ENCODE results near the gene TOR1B.

Gene TOR1B

DNA sequence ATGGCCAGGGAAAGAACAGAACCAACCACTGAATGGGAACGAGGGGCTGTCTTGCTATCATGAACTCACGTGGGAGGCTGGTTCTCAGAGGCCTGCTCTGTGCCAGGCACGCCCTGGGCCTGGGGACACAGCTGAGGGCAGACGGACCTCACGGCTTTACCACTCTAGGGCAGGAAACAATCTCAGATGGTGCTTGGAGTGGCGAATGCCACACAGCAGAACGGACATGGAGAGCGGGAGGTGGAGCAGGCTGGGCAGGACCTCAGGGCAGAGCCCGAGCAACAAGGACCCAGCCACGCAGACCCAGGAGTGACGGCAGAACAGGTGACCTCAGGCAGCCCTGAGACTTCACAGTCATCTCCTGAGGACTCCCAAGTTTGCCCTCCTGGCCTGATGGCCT lies 12.3 kb downstream of the TOR1B start:
- DNase-seq: no peak

DNA sequence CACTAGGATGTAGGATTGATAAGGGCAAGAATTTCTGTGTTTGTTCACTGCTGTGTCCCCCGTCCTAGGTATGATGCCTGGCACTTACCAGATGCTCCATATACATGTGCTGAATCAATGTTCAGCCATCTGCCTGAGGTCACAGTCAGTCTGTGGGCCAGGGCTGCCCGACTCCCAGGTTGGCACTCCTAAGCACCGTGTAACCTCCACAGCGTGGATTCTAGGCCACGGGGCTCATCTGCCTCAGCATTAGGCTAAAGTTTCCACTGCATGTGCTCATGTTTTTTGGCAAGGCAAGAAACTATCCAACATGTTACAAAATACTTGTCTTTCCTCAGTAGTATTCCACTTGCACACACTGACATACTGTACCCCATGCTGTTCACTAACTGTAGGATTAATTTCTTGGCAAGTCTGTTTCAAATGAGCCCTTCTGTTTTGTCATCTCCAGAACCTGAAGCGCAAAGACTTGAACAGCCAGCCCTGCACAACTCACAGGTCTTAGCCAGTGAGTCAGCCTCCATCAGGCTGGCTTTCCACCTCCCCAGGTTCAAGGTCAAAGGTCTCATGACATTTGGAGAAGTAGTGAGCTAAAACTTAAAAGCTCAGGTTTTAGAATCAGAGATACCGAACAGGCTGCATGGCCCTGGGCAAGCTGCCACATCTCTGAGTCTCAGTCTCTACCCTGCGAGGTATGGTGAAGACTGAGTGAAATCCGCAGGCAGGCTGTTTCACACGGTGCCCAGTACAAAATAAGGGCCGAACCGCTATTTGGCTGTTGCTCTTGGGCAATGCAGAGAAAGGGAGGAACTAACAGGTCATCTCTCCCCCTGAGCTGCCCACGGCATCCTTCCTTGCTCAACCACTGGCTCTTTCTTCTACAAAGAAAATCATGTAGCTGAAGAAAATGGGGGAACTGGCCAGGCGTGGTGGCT lies 13.8 kb downstream of the TOR1B start:
- no peak for DNase-seq

DNA sequence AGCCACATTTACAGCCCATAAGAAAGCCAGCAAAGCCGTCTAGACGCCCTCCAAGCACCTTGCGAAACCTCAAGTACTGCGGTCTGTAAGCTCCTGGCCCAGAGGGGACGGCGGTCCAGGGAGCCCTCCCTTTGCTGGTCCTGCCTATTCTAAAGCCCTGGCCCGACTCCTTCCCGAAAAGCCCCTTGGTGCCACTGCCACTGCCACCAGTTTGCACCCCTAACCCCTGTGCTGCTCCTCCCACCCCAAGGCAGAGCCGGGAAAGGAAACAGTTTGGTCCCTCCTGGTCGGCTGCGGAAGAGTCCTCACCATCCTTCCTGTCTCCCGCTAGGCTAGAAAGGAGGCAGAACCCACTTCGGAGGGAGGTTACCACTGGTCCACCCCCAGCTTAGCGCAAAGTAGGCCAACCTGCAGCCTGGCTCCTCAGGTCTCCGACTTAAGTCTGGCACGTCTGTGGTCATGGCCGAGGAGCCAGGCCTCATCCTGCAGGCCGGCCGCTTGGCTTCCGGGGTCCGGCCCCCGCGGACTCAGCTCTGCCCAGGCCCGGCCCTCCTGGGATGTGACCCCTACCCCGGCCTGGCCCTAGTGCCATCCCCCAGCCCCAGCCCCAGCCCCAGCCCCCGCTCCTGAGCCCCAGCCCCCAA lies 20.0 kb downstream of the TOR1B start:
- DNase-seq: peak; percentile 50

DNA sequence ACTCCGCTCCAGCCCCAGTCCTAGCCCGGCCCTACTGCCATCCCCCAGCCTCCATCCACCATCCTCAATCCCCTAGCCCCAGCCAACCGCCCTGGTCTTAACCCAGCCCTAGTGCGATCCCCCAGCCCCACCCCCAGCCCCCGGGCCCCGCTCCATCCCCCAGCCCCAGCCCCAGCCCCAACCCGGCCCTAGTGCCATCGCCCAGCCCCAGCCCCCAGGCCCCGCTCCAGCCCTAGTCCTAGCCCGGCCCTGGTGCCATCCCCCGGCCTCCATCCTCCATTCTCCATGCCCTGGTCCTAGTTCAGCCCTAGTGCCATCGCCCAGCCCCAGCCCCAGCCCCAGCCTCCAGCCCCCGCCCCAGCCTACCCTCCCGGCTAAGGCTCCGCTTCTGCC lies 20.6 kb downstream of the TOR1B start:
- DNase-seq: no peak

DNA sequence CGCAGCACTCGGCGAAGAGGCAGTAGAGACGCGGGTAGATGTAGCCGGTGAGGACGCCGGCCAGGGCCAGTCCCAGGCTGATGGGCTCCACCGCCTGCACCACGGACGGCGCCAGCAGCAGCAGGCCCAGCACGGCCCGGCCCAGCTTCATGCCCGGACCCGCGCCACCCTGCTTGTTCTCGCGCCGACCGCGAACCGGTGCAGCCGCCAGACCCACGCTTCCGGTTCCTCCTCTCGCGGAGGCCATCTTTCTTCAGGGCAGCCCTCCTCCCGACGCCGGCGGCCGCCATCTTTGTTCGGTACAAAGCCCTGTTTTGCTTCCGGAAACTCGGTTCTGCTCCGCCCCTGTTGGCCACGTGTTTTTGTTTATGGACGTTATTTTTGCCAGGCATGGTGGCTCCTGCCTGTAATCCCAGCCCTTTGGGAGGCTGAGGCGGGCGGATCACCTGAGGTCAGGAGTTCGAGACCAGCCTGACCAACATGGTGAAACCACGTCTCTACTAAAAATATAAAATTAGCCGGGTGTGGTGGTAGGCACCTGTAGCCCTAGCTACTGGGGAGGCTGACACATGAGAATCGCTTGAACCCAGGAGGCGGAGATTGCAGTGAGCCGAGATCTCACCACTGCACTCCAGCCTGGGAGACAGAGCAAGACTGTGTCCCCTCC lies 21.1 kb downstream of the TOR1B start, which contains the start of gene TOR1A:
TOR1A (minus strand) TSS at position 202 of the 667 bp plus-strand sequence; CDS start at position 151, 51 bp downstream.
- peak; percentile 95 for DNase-seq

DNA sequence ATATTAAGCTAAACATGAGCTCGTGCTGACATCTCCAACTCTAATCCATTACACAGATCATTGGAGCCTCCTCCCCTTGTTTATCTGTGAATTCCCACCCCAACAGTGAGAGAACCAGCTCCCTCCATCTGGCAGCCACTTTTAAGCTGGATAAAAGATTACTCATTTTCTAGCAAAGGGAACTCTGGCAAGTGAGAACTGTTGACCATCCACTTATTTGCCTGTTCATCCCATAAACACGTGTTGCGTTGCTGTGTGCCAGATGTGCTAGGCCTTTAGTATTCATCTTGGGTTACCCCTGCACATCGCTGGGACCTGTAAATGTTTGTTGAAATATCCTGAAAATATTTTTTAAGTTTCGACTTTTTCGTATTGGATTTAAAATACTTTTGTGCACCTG lies 23.4 kb downstream of the TOR1B start:
- no peak for DNase-seq

DNA sequence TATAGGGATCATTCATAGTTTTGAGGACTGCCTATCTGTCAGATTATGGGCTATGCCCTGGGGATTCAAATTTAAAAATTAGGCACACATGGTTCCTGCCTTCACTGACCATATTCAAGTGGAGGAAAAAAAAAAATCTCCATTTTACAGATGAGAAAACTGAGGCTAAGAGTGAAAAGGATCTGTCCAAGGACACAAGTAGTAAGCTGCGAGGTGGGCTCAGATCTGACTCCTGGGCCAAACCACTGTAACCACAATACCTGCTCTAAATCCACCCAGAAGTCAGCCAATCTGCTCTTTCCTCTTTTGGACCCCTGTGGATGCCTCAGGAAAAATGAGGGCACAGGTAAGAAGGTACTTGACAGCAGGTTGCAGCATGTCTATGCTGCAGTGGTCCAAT lies 23.8 kb downstream of the TOR1B start:
- DNase-seq: no peak

DNA sequence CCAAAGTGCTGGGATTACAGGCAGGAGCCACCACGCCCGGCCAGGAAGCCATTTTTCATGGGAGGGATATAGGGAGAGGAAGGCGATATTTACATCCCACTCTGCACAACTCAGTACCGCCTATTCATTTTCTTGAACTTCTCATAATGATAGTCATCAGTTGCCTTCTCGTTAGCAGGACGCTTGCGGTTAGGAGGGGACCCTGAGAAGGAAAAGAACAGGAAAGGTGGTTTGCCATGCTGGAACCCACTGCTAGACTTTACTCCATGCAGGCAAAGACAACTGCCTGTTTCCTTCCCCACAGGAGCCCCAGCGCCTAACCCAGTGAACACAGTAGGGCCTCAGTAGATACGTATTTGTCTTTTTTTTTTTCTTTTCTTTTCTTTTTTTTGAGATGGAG lies 25.1 kb downstream of the TOR1B start:
- no peak for DNase-seq

DNA sequence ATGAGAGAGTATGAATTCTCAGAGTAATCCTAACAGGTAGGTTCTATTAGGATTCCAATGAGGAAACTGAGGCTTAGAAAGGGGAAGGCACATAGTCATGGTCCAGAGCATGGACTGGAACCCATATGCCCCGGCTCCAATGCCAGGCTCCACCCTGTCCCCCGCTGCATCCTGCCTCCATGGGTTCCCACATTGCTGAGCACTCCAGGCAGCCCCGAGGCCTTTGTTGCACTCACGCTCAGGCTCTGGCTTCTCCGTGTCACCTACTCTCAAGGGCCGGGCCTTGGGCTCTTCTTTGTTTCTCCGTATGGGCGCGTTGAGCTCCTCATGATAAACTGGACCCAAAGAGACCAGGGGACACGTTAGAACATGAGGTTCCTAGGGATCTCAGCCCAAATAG lies 26.0 kb downstream of the TOR1B start:
- DNase-seq: no peak

DNA sequence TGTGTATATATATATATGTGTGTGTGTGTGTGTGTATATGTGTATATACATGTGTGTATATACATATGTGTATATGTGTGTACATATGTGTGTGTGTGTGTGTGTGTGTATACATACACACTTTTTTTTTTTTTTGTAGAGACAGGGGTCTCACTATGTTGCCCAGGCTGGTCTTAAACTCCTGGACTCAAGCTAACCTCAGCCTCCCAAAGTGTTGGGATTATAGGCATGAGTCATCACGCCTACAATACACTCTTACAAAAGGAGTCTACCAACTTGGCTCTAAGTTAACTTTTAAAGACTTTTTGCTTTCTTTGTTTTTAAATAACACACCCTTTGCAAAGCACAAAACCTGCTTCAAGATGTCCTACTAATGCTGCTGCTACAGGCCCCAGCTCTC lies 30.0 kb downstream of the TOR1B start:
- DNase-seq: no peak

DNA sequence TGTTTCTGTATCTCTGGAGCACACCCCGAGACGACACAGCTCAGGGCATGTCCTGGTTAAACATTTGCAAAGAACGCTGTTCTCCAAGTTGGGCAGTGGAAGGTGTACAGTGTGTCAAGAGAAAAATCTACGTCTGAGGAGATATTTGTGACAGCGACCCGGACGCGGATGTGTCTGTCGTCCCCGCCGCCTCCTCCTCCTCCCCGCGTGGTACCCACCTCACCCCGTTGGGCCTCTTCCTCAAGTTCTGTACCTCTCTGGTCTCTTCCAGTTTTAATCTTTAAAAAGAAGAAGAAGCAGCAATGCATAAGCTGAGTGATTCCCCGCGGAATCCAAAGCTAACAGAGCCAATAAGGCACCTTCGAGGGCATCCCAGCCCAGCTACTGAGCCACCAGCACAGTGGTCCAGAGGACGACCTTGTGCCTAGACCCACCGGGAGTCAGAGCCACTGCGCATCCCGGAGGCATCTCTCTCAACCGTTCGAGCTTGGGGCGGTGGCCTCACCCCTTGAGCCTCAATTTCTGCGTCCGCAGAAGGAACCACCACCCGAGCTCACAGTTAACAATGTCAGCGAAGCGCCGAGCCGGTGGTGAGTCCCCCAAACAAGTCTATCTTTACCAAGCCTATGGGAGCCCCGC lies 31.6 kb downstream of the TOR1B start:
- DNase-seq: peak; percentile 59

DNA sequence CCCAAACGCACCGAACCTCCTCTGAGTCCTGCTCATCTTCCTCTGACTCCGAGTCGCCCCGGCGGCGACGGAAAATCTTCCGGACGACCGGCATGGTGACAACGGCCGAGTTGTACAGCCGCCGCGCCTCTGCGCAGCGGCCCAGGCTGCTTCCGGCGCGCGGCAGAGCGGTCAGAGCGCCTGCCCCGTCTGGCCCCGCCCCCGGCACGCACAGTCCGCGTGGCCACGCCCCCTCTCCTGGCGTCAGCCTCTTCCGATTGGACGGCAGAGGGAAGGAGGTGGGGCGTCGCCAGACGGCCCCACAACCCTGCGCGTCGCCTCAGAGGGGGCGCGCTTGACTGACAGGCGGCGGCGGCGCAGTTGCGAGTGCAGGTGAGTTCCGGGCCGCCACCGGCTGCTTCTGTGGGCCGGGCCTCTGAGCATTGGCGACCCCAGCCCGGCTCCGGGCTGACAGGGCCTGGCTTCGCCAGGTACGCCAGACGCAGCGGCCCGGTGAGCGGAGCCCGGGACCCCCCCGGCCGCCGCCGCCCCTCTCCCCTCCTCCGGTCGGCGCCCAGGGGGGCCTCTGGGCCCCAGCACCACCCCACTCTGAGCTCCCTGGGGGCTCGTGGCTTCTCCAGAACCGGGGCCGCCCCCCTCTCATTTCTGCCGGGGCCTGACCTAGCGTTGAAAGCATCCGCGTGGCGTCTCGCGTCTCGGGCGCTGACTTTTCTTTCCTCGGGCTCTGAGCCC lies 32.3 kb downstream of the TOR1B start, which contains the start of the genes C9orf78 and USP20:
C9orf78 (minus strand) TSS at position 148 of the 732 bp plus-strand sequence; CDS start at position 94, 54 bp downstream.
USP20 (plus strand) TSS at position 331 of the 732 bp plus-strand sequence. CDS start 17,098 bp downstream, outside the sequence.
- DNase-seq: peak; percentile 97

DNA sequence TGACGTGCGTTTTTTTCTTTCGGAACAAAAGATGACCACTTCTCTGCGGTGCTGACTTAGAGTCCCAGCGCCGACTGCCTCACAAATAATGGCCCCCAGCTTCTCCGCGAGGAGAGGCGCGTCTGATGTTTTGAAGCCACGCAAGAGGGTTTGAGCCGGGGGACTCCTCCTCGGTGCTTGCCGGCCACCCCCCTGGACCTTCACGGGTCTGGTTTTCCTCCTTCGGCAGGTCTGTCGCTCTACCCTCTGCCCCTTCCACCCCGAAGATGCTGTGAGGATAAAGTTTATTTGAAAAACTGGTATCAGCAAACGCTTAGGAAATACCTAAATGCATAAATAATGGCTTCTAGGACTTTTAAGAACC lies 32.9 kb downstream of the TOR1B start:
- no peak for DNase-seq

DNA sequence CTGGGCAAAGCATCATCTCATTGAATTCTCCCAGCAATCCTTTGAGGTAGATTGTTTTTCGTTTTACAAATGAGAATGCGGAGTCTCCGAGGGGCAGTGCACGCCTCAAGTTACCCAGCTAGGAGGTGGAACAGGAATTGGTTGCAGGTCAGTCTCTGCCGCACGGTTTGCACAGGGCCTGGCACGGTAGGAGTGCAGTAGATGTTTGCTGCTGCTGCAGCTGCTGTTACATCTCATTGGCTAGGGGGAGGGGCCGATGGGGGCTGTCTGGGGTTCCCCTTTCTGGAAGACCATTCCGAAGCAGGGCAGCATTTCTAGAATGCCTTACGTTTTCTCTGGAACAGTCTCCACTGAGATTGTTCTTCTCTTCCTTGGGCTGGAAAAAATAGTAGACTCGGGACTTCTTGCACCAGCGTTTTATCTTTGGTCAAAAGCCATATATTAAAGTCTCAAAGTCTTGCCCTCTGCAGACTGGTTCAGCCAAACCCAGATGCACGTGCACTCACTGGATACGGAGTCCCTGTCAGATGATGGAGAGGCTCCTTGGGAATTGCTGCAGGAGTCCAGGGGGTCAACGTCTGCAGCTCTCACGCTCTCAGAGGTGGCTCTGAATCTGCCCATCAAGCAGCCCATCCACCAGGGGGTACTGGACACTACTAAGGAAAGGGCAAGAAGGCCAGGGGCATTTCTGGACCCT lies 33.5 kb downstream of the TOR1B start:
- DNase-seq: peak; percentile 68

DNA sequence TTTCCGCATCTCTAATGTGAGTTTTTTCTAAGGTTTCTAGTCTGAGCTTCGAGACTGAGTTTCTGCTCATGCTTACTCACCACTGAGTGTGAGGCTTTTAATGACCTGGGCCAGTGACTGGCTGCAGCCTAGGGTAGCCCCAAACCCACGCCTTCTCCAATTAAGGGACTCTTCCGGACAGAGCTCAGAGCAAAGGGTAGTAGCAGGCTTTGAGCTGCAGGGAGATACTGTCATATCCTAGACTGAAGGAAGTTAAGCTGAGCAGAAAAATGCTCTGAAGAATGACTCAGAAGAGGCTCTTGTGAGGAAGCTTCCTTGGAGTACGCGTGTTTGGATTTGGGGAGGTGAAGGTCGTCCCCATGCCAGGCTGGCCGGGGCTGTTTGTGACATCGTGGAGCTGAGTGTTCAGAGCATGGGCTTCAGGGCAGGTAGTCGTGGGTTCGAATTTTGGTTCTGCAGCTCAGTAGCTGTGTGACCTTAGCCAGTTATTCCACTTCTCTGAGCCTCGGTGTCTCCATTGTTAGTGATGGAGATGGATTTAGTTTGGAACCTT lies 35.8 kb downstream of the TOR1B start:
- DNase-seq: peak; percentile 43

DNA sequence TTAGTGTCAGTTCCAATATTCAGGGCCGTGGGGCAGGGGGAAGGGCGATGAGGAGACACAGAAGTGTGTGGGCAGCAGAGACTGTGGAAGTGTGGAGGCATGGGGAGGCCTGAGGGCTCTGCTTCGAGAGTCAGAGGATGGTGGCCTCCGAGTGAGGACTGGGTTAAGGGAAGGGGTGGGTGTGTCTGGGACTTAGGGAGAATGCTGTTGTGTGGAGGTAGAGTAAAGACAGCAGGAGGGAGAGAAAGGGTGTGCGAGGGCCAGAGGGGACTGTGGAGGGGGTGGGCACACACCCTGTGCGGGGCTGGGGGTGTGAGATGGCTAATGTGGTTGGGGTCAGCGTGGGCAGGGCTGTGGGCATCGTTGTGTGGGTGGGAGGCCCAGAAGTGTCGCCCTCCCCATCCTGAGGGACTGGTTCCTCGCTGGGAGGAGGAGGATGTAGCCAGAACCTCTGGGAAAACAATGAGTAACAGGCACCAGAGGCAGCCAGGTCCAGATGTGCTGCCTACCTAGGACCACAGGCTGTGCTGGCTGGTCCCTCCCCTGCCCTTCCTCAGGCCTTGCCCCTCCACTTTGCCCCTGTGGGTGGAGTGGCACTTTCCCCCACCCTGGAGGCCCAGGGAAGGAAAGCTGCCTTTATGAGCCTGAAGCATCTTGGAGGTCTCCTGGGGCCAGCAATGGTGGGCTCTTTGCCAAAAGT lies 36.5 kb downstream of the TOR1B start:
- DNase-seq: no peak

DNA sequence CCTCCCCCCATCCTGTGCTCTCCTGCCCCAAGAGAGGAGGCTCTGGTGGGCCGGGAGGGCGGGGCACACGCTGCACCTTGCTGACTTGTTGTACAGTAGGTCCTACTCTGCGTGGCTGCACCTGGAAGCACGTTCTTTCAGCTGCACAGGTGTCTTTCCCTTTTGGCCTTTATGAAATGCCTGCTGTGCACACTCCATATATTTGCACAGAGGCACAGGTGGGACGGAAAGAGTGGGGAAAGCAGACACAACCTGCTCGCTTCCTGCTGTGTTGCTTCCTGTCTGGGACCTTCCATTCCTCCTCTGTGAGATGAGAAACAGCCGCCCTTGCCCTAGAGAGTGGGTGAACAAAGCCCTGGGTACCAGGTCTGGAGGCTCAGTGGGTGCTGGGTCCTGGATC lies 37.0 kb downstream of the TOR1B start:
- no peak for DNase-seq

DNA sequence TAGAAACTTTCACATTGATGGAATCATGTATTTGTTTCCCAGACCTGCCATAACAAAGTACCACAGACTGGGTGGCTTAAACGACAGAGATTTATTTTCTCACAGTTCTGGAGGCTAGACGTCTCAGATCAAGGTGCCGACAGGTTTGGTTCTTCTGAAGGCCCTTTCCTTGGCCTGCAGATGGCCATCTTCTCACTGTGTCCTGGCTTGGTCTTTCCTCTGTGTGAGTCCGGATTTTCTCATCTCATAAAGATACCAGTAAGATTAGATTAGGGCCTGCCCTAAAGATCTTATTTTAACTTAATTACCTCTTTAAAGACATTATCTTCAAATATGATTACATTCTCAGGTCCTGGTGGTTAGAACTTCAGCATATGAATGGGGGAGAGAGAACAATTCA lies 38.1 kb downstream of the TOR1B start:
- no peak for DNase-seq

DNA sequence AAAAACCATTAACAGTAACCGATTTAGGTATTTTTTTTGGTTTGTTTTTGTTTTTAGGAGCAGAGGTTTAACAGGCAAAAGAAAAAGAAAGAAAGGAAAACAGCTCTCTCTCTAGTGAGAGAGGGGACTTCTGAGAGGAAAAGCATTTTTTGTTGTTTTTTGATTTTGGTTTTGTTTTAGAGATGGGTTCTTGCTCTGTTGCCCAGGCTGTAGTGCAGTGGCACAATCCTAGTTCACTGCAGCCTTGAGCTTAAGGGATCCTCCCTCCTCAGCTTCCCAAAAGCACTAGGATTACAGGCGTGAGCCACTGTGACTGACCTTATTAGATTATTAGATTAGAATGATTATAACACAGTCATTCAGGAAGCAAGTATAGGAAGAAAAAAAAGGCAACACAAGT lies 42.4 kb downstream of the TOR1B start:
- no peak for DNase-seq

DNA sequence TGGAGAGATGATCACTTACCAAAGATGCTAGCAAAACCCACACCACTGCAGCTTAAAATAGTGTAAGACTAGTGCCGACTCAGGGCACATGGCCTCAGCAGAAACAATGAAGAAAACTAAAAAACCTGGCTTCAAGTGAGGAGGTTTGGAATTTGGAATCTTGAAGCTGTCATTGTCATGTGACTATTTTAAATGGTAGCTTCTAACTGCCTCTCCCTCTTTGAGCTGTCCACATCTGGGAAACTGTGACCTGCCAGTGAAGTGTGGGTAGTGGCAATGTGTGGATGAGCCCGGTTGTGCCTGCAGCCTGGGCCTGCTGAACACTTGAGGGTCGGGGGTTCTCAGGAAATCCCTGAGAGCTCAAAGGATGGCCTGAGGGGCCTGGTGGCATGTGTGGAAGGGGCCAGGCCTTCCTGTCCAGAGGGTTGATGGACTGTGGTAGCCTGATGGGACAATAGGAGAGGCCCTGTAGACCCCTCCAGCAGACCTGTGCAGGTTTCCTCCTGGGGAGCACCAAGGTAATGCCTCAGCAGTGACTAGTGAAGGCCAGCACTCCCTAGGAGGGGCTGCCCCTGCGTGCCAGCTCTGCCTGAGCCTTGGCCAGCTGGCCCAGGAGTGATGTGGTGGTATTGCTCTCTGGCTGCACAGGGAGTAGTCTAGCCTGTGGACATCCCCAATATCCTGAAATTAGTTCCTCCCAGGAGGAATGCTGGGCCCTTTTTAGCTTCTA lies 45.9 kb downstream of the TOR1B start:
- DNase-seq: no peak
